Upper lobe of right lung (tissue), 1 donor: Measurements from ENCODE around the gene SNED1. TPM values are rescaled to one million over a fixed set of nuclear protein-coding genes. Genes with fewer than 3 reads are reported as not detected.

ENCODE experiments used
- ATAC-seq: fragments of 200-7000 bp; cut with Tn5 transposase; one replicate; pipeline ENCODE4 v1.9.1; 2020; ENCODE audit warnings: mild to moderate bottlenecking, moderate library complexity
- DNase-seq: peaks from one replicate; pipeline ENCODE4 v3.0.0-alpha.2; 2020
- H3K27ac ChIP-seq: fragments of 200-600 bp; one replicate; pipeline ENCODE4 v1.8.0; 2022
- H3K27me3 ChIP-seq: fragments of 200-600 bp; one replicate; pipeline ENCODE4 v1.8.0; 2022; ENCODE audit warnings: mild to moderate bottlenecking
- H3K36me3 ChIP-seq: fragments of 200-600 bp; one replicate; pipeline ENCODE4 v1.8.0; 2022
- H3K4me1 ChIP-seq: fragments of 200-600 bp; one replicate; pipeline ENCODE4 v1.8.0; 2022
- H3K4me3 ChIP-seq: fragments of 200-600 bp; one replicate; pipeline ENCODE4 v1.8.0; 2022; ENCODE audit warnings: mild to moderate bottlenecking
- H3K9me3 ChIP-seq: fragments of 200-600 bp; one replicate; pipeline ENCODE4 v1.8.0; 2022
- intact Hi-C: fragments of 100-400 bp; cut with DNase I; formaldehyde crosslinking; loops from one replicate; pipeline ENCODE4 v1.11.0; 2022
- total RNA-seq: library from RNA; stranded (reverse); fragmentation: NEBNext Ultra II Directional; extraction: Animal tissue kit (Norgen Biotek cat#: 25700); gene quantifications from one replicate; pipeline ENCODE4 v1.2.1, GENCODE V29; 2021
- TF ChIP-seq, protein P1 (sequence below): fragments of 200-600 bp; IDR thresholded peaks from one replicate; pipeline ENCODE4 v1.8.0; 2022; ENCODE audit warnings: antibody characterized with exemption
- donor health status: DM: no; HTN: yes; CAD: no; lungs with severe emphysema.

Gene SNED1
- total RNA-seq, 1 donor from 2014 or later = 38.4 TPM

DNA sequence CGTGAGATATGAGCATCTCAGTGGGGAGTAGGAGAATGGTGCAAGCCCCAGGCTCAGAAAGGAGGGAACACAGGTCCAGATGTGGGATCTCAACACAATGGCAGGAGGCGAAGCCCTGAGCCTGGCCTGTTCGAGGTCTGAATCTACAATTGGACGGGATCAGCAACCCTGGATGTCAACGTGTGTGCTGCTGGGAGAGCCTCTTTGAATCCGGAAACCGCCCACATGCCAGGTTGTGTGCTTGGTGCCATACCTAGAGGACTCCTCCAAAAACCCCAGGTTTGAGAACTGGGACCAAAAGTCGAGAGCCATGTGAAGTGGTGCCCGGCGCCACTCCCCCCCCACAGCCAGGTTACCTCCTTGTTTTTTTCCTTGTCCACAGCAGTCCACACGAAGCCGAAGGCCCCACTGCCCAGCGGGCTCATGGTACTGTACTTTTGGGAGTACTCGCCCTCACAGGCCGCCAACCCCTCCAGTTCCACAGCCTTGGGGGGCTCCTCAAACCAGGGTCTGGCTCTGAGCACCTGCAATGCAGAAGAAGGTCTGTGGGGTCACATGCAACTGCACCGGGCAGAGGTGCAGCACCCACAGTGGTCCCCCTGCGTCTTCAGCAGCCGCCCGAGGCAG, 124.1 kb downstream of the SNED1 start:
- Histone ChIP-seq H3K27ac (no peak overlapping the region), H3K4me1 (no peaks in the 10 kb centered on the region), H3K27me3 (no peaks in the 10 kb centered on the region), H3K9me3 (no peaks in the 10 kb centered on the region), H3K4me3 (no peak overlapping the region), H3K36me3 (no peaks in the 10 kb centered on the region)
- intact Hi-C loops = no loop called here
- TF ChIP-seq, protein P1, sequence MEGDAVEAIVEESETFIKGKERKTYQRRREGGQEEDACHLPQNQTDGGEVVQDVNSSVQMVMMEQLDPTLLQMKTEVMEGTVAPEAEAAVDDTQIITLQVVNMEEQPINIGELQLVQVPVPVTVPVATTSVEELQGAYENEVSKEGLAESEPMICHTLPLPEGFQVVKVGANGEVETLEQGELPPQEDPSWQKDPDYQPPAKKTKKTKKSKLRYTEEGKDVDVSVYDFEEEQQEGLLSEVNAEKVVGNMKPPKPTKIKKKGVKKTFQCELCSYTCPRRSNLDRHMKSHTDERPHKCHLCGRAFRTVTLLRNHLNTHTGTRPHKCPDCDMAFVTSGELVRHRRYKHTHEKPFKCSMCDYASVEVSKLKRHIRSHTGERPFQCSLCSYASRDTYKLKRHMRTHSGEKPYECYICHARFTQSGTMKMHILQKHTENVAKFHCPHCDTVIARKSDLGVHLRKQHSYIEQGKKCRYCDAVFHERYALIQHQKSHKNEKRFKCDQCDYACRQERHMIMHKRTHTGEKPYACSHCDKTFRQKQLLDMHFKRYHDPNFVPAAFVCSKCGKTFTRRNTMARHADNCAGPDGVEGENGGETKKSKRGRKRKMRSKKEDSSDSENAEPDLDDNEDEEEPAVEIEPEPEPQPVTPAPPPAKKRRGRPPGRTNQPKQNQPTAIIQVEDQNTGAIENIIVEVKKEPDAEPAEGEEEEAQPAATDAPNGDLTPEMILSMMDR = no peak
- DNase-seq = peak; percentile 49
- ATAC-seq = no peak

DNA sequence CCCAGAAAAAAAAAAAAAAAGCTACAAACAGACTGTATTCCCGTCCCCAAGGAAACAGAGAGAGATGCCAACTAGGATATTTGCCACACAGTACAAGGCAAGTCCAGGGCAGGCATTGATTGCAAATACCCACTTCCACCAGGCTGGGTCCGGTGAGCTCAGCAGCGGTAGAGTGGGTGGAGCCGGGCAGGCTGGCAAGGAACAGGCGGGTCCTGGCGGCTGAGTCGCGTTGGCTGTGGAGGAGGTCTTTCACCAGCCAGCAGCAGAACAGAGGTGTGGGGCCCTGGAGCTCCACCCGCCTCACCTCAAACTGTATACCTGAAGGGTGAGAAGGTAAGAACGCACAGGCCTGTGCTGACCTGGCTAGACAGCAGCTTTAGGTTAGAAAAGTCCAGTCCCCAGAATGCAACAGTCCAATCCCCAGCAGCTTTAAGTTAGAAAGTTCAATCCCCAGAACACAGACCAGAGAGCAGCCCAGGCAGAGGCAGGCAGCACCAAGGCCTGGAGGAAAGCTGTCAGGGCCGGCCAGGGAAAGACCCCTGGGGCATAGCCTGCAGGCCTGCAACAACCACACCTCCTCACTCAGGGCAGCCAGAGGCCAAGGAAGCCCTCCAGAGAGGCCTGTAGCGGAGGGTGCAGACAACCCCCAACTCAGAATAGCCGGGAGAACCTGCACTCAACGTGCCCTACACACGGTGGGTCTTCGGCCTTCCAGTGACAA, 125.6 kb downstream of the SNED1 start:
- Histone ChIP-seq H3K9me3 (no peaks in the 10 kb centered on the region), H3K4me1 (no peaks in the 10 kb centered on the region), H3K27ac (no peak overlapping the region), H3K4me3 (no peak overlapping the region), H3K36me3 (no peaks in the 10 kb centered on the region), H3K27me3 (no peaks in the 10 kb centered on the region)
- intact Hi-C loops = no loop called here
- TF ChIP-seq, protein P1 = no peak
- ATAC-seq (peak; percentile 24), DNase-seq (peak; percentile 59)

DNA sequence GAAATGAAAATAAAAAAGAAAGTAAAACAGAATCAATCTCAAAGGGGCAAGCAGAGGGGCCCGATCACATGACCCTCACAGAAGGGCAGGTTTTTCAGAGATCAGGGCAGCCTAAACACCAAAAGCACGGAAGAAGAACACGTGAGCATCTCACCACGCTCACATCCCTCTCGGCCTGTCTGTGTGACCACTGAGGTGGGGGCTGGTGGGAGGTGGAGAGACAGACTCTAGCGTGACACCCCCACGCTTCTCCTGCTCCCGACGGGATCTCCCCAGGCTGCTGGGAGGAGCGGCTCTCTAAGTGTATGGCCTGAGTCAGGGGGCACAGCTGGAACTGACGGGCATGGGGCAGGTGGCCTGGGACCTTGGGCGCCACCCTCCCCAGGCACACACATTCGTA, 127.2 kb downstream of the SNED1 start:
- Histone ChIP-seq H3K27me3 (no peaks in the 10 kb centered on the region), H3K4me1 (no peaks in the 10 kb centered on the region), H3K4me3 (no peak overlapping the region), H3K9me3 (no peaks in the 10 kb centered on the region), H3K27ac (no peak overlapping the region), H3K36me3 (no peaks in the 10 kb centered on the region)
- TF ChIP-seq, protein P1 = no peak
- DNase-seq (peak; percentile 58), ATAC-seq (no peak)
- intact Hi-C loops = no loop called here

DNA sequence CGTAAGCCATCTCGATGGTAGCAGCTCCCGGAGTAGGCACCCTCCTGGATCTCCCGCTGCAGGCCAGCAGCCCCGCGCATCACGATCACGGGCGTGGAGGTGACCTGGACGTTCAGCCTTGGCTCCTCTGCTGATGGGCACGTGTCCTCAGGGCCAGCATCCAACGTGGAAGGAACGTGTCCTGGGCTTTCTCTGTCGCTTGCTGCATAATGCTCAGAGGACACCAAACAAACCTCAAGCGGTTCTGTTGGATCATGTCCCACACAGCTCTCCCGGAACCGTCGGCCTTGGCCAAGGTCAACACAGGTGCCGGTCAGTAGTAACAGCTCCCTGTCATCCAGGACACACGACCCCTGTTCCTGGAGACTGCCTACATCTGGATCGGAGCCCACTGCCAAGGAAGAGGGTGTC, 127.8 kb downstream of the SNED1 start:
- Histone ChIP-seq H3K4me3 (no peak overlapping the region), H3K9me3 (no peaks in the 10 kb centered on the region), H3K36me3 (no peaks in the 10 kb centered on the region), H3K4me1 (no peaks in the 10 kb centered on the region), H3K27ac (no peak overlapping the region), H3K27me3 (no peaks in the 10 kb centered on the region)
- intact Hi-C loops = no loop called here
- ATAC-seq = no peak
- peak; percentile 60 for DNase-seq
- TF ChIP-seq, protein P1 = no peak

DNA sequence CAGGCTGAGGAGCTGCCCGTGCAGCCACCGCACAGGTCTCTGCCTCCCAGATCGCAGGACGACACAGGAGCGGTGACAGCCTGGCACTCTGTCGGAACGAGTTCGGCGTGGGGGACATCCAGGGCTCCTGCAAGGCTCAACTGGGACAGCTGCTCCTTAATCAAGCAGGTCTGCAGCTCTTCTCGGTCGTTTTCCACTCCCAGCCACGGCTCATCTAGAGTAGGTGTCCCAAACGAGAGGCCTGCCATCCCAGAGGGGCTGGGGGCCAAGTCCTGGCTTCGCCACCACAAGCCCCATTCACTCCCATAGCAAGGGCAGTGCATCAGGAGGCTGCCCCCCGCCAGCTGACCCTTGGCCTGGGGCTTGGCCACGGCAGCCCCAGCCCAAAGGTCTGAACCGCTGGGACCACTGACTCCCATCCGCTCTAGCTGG, 128.4 kb downstream of the SNED1 start:
- intact Hi-C loops = no loop called here
- Histone ChIP-seq H3K4me1 (no peaks in the 10 kb centered on the region), H3K27me3 (no peaks in the 10 kb centered on the region), H3K36me3 (no peaks in the 10 kb centered on the region), H3K4me3 (no peak overlapping the region), H3K9me3 (no peaks in the 10 kb centered on the region), H3K27ac (no peak overlapping the region)
- DNase-seq (peak; percentile 57), ATAC-seq (no peak)
- TF ChIP-seq, protein P1 = no peak
